Ectodermal cell (in vitro differentiated cells): ENCODE measurements around the gene DOCK4.

Experiments
- H3K27ac ChIP-seq: 2 replicates; pipeline ENCODE4 v1.7.0; 2013; ENCODE audit warnings: mild to moderate bottlenecking, low read depth, low read length; ENCODE audit not compliant: insufficient read depth, poor library complexity, severe bottlenecking
- H3K27me3 ChIP-seq: 2 replicates; pipeline ENCODE4 v1.7.0; 2013; ENCODE audit warnings: mild to moderate bottlenecking, low read length; ENCODE audit not compliant: insufficient read depth, control insufficient read depth, poor library complexity, severe bottlenecking
- H3K36me3 ChIP-seq: one replicate; pipeline ENCODE4 v1.7.0; 2013; ENCODE audit warnings: low read length; ENCODE audit not compliant: control insufficient read depth, insufficient read depth
- H3K4me1 ChIP-seq: one replicate; pipeline ENCODE4 v1.7.0; 2013; ENCODE audit warnings: low read length; ENCODE audit not compliant: control insufficient read depth, insufficient read depth
- H3K4me3 ChIP-seq: 2 replicates; pipeline ENCODE4 v1.7.0; 2013; ENCODE audit warnings: low read depth, low read length, control low read depth; ENCODE audit not compliant: insufficient read depth
- H3K9me3 ChIP-seq: 2 replicates; pipeline ENCODE4 v1.7.0; 2013; ENCODE audit warnings: mild to moderate bottlenecking, low read length, moderate library complexity; ENCODE audit not compliant: control insufficient read depth
- WGBS, 2 experiments: methylation state at CpG; one replicate each; pipeline ENCODE4 v1.1.7; 2013; ENCODE audit warnings: missing lambda C conversion rate in 2 of 2; 5-methylcytosine and 5-hydroxymethylcytosine counted together

DOCK4 gene

DNA sequence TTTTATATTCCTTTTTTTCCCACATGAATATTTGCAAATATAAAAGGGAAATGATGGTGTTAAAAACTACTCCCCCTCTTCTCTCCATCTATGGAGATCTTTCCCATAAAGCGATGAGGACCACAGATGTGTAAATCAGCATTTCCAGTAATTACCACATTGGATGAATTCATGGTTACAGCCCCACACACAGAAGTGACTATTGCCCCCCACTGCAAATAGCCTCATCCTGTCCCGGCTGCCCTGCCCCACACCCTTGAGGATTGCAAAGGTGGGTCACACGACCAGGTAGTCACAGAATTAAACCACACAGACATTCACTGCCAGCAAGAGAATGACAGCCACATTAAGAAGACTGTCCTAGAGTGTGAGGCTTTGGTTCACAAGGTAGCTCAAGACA is 145.1 kb downstream of the DOCK4 start:
- Histone ChIP-seq H3K27ac (no peak overlapping the region), H3K27me3 (no peaks in the 10 kb centered on the region), H3K36me3 (no peaks in the 10 kb centered on the region), H3K4me3 (no peak overlapping the region), H3K9me3 (no peaks in the 10 kb centered on the region), H3K4me1 (no peaks in the 10 kb centered on the region)
- 86 to 93% methylated on average over 3 of the region's 3 CpGs for WGBS, 2 experiments

DNA sequence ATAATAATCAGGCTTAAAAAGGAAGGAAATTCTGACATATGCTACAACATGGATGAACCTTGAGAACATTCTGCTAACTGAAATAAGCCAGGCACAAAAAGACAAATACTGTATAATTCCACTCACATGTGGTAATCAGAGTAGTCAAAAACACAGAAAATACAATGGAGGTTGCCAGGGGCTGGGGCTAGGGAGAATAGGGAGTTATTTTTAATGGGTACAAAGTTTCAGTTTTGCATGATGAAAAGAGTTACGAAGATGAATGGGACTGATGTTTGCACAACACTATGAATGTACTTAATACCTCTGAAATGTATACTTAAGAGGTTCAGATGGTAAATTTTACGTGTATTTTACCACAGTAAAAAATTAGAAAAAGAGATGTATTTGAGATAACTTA is 145.6 kb downstream of the DOCK4 start:
- Histone ChIP-seq H3K4me1 (no peaks in the 10 kb centered on the region), H3K27me3 (no peaks in the 10 kb centered on the region), H3K4me3 (no peak overlapping the region), H3K36me3 (no peaks in the 10 kb centered on the region), H3K9me3 (no peaks in the 10 kb centered on the region), H3K27ac (no peak overlapping the region)
- WGBS, 2 experiments = 87 to 100% methylated on average over 1 to 2 of the region's 2 CpGs

DNA sequence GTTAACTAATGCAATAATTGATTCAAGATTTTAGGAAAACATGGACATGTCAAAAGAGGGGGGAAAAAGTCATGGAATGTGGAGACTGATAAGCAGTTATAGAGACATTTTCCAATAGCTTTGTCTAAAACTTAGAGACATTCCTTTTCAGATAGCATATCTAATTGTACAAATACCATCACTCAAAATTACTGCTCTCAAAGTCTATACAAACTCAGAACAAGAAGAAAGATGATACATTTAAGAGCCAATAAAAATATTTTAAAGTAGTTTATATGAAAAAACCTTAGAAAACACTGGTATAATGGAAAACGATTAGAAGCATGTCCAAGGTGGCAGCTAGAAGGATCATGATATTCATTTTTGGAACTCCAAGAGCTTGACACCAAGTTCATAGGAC is 146.5 kb downstream of the DOCK4 start:
- no peaks in the 10 kb centered on the region for H3K36me3 ChIP-seq
- no peaks in the 10 kb centered on the region for H3K4me1 ChIP-seq
- no peaks in the 10 kb centered on the region for H3K9me3 ChIP-seq
- no peak overlapping the region for H3K27ac ChIP-seq
- WGBS, 2 experiments = 92 to 93% methylated on average over 1 of the region's 1 CpG
- no peaks in the 10 kb centered on the region for H3K27me3 ChIP-seq
- no peak overlapping the region for H3K4me3 ChIP-seq

DNA sequence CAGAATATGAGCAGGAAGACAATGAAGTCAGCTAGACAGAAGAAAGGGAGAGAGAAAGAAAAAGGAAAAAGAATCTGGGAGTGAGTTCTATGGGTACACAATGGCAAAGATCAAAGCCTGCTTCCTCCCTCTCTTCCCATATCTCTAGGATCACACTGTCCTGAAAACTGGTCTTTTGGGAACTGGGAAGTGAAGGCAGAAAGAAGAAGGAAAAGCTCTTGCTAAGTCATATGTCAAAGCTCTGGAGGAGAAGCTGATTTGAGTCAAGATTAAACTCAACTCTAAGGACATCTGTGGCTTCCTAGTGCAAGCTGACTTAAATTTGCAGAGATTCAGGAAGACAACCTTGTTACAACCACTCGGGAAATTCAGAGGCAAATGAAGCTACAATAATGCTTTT is 147.5 kb downstream of the DOCK4 start:
- no peaks in the 10 kb centered on the region for H3K36me3 ChIP-seq
- 83% methylated on average over 1 of the region's 1 CpG for WGBS, 2 experiments
- H3K27ac ChIP-seq = no peak overlapping the region
- H3K4me1 ChIP-seq = no peaks in the 10 kb centered on the region
- H3K27me3 ChIP-seq = no peaks in the 10 kb centered on the region
- no peak overlapping the region for H3K4me3 ChIP-seq
- no peaks in the 10 kb centered on the region for H3K9me3 ChIP-seq

DNA sequence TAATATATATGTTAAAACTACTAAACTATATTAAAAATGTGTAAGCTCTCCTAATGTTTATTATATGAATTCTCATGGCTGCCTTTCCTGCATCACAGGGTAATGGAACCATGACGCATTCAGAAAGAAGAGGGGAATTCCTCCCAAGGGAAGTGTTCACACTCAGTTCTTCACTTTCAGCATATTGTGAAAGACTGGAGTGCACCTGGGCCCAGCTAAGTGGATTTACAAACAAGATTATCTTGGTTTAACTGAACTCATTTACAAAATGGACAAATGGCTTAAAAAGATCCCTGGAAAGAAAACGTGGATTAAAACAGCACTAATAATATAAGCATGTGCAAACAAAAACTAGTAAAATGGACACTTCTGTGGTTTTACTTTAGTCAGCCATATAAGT is 149.8 kb downstream of the DOCK4 start:
- Histone ChIP-seq H3K27me3 (no peaks in the 10 kb centered on the region), H3K4me1 (no peaks in the 10 kb centered on the region), H3K9me3 (no peaks in the 10 kb centered on the region), H3K36me3 (no peaks in the 10 kb centered on the region), H3K27ac (no peak overlapping the region), H3K4me3 (no peak overlapping the region)
- 89 to 96% methylated on average over 2 of the region's 2 CpGs for WGBS, 2 experiments

DNA sequence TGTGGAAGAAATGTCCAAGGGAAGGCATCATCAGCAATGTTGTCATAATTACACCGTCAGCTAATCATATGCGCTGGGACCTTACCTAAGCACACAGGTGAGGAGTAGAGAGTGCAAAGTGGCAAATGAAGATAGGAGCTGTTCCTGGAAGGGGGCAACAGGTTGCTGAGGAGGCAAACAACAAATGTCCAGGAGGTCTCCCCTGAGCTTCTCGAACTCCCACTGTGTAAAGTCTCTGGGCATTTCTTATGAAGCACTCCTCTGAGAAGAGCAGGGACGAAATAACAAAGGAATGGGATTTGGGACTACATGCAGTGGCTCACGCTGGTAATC is 152.5 kb downstream of the DOCK4 start:
- H3K4me1 ChIP-seq = no peaks in the 10 kb centered on the region
- no peak overlapping the region for H3K27ac ChIP-seq
- H3K27me3 ChIP-seq = no peaks in the 10 kb centered on the region
- no peaks in the 10 kb centered on the region for H3K9me3 ChIP-seq
- 89 to 92% methylated on average over 5 of the region's 5 CpGs for WGBS, 2 experiments
- no peak overlapping the region for H3K4me3 ChIP-seq
- no peaks in the 10 kb centered on the region for H3K36me3 ChIP-seq

DNA sequence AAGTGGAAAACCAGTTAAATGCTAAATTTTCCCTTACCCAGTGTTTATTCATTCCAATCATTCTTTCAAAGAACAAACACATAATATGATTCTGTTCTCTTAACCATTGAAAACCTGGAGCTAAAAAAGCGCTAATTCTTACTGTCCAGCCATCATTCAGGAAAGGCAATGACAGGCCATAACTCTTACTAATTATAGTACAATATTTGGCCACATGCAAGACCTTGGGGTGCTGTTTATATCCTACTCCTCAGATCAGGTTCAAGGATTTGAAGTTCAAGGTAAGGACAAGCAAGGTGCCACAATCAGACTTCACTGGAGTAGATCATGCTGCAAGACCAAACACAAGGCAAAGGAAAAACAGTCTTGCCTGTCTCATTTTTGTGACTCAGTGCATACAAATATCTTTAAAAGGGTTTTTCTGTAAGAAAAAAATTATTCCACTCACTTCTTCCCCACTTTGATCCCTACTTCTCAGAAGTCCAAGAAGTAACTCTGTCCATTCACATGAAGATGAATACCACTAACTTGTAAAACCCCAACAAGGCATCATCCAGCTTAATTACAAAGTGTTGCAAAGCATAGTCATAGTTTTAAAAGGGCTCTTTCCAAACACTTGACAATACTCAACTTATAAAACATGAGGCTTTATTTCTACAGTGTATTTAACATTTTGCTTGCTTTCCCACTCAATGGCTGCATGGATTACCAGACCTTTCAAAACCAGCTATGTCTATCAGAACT is 153.0 kb downstream of the DOCK4 start:
- H3K27ac ChIP-seq = no peak overlapping the region
- 92 to 98% methylated on average over 1 of the region's 1 CpG for WGBS, 2 experiments
- H3K27me3 ChIP-seq = no peaks in the 10 kb centered on the region

DNA sequence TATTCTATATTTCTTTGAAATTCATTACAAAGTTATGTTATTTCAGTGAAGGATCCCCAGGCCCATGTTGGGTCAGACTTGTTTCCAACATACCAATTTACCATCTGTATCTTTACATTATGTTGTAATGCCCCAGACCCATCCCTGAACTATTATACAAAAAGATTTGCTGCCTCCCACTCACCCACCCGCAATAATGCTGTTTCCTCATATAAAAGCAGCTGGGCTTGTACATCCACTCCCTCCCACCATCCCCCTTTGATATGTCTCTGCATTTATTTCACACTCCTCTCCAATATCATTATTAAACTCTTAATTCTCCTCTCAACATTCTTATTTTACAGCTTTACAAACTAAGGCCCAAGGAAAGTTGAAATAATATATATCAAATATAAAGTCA is 153.7 kb downstream of the DOCK4 start:
- no peaks in the 10 kb centered on the region for H3K27me3 ChIP-seq
- H3K27ac ChIP-seq = no peak overlapping the region
- no peaks in the 10 kb centered on the region for H3K4me1 ChIP-seq
- H3K4me3 ChIP-seq = no peak overlapping the region
- H3K36me3 ChIP-seq = no peaks in the 10 kb centered on the region
- H3K9me3 ChIP-seq = no peaks in the 10 kb centered on the region
- 94 to 97% methylated on average over 1 of the region's 1 CpG for WGBS, 2 experiments

More for the DNA sequence above, 153.0 kb downstream of the DOCK4 start:
- Histone ChIP-seq H3K36me3 (no peaks in the 10 kb centered on the region), H3K9me3 (no peaks in the 10 kb centered on the region), H3K4me1 (no peaks in the 10 kb centered on the region), H3K4me3 (no peak overlapping the region)

DNA sequence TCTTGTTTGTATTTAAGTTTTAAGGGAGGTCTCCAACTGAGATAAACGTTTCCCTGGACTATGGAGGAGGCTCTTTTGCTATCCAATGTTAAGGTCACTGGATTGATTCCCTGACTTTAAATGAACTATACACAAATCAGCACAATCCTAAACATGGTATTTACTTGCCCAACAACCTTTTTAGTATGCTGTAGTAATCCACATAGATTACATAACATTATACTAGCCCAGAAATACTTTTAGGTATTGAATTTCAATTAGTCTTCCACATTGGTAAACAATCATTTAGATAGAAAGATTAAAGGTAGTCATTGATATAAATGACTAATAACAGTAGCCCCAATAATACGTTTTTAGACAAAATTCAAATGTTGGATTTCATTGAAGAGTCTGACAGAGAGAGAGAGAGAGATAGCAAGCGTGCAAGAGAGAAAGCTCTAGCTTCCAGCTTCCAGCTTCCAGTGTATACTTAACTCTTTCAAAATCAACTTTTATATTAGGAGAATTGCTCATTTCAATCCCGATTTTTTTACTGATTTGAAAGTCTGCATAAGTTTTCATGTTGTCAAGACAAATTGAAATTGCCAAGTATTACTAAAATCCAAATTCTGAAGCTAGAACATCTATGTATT is 155.8 kb downstream of the DOCK4 start:
- WGBS, 2 experiments = 89 to 91% methylated on average over 3 to 4 of the region's 4 CpGs
- Histone ChIP-seq H3K4me1 (no peaks in the 10 kb centered on the region), H3K4me3 (no peak overlapping the region), H3K27ac (no peak overlapping the region), H3K9me3 (no peaks in the 10 kb centered on the region), H3K36me3 (no peaks in the 10 kb centered on the region), H3K27me3 (no peaks in the 10 kb centered on the region)

DNA sequence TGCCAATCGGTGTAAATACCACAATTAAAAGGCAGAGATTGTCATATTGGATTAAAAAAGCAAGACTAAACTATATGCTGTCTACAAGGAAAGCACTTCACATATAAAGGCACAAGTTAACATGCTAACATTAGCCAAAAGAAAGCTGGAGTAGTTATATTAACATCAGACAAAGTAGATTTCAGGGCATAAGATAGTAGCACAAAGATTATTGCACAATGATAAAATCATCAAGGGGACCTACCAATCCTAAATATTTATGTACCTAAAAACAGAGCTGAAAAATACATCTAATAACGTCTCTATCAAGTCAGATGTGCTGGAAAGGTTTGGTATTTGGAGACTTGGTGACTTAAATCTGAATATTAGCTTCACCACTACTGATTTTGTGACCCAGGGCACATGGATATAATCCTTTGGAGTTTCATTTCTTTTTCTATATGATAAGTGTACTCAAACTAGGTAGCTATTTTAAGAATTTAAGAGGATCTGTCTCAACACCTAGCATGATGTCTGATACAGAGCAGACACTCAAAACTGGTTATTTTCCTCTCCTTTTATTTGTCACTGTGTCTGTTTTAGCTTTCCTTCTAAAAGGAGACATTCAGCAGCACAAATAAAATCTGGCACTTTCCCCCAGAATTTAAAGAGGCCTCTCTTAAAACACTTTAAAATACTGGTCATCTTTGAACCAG is 156.5 kb downstream of the DOCK4 start:
- H3K27ac ChIP-seq = no peak overlapping the region
- 80 to 90% methylated on average over 1 to 2 of the region's 2 CpGs for WGBS, 2 experiments
- no peak overlapping the region for H3K4me3 ChIP-seq
- H3K4me1 ChIP-seq = no peaks in the 10 kb centered on the region
- no peaks in the 10 kb centered on the region for H3K9me3 ChIP-seq
- no peaks in the 10 kb centered on the region for H3K36me3 ChIP-seq
- no peaks in the 10 kb centered on the region for H3K27me3 ChIP-seq
